ENCODE measurements around the gene RIMBP2.

DNA sequence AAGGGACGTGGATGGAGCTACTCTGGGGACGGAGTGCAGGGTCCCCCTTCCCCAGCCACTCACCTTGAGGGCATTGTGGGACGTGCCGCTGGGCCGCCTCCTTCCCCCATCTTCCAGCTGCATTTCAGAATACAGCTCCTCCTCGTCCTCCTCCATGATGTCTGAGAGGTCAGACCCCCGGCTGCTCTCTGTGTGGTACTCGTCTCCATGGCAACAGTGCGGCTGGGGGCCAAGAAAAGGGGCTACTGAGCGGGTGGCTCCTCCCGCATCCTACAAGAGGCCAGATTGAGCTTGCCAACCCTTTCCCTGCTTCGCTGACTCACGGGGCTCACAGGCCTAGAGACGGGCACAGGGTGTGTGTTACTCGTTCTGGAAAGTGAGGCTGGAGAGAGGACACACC, 288.0 kb downstream of the RIMBP2 start:
- no peak for TF ChIP-seq POLR2AphosphoS5 (IDR thresholded peaks at IDR 0.05; ENCODE audit: low read depth, low read length)
- TF ChIP-seq POLR2A (IDR thresholded peaks at IDR 0.05; ENCODE audit: low read depth, low read length), result no peak

All from GM12892 (cell line).